Stimulated activated naive CD8-positive, alpha-beta T cell treated with anti-CD3 and anti-CD28 coated beads, Interleukin-15, Interleukin-2, amounts not matched to agents 100 ng/mL and 50 ng/mL, for 24 hours (primary cell): ENCODE measurements around the gene SOHLH2.

Experiments used
- H3K27ac Mint-ChIP-seq: one replicate; pipeline ENCODE4 v1.8.0; 2021; ENCODE audit warnings: mild to moderate bottlenecking, mixed read lengths
- H3K27me3 Mint-ChIP-seq: one replicate; pipeline ENCODE4 v1.8.0; 2021; ENCODE audit warnings: mixed read lengths
- H3K36me3 Mint-ChIP-seq: one replicate; pipeline ENCODE4 v1.8.0; 2021; ENCODE audit warnings: low read depth, mixed read lengths
- H3K4me1 Mint-ChIP-seq: one replicate; pipeline ENCODE4 v1.8.0; 2021; ENCODE audit warnings: low read depth, mixed read lengths
- H3K4me3 Mint-ChIP-seq: one replicate; pipeline ENCODE4 v1.8.0; 2021; ENCODE audit warnings: mild to moderate bottlenecking, mixed read lengths
- H3K9me3 Mint-ChIP-seq: one replicate; pipeline ENCODE4 v1.8.0; 2021; ENCODE audit warnings: mixed read lengths

The SOHLH2 gene

DNA sequence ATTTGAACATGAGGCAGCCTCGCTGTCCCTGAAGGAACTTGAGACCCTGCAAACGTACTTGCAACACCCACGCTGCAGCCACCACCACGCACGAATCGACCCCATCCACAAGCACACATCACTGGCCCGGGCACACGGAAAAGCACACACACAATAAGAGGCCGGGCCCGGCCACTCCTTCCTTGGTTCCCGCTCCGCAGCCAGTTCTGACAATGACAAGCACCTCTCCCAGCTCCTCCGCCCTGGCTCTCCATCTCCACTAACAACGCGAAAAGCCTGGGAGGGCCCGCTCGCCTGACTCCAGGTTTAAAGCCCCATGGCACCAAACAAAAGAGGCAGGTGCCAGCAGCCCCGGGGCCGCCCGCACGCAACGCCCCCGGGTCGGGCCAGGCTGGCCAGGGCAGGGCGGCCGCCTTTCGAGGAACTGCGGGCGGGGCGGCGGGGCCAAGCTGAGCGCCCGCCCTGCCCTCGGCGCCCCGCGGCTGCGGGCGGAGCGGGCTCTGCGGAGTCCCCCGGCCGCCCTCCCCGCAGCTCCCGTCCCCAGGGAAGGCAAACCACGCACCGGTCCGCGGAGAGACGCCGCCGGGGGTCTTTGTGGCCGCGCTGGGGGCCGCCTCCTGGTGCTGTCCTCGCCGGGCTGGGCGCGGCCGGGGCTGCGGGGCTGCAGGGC lies 83.7 kb downstream of the SOHLH2 start:
- H3K27me3 Mint-ChIP-seq: peaks cover 33% of the 10 kb centered on the region
- H3K4me1 Mint-ChIP-seq: no peaks in the 10 kb centered on the region
- H3K4me3 Mint-ChIP-seq: no peak overlapping the region
- peaks cover 5% of the 10 kb centered on the region for H3K9me3 Mint-ChIP-seq
- no peak overlapping the region for H3K27ac Mint-ChIP-seq
- no peaks in the 10 kb centered on the region for H3K36me3 Mint-ChIP-seq

DNA sequence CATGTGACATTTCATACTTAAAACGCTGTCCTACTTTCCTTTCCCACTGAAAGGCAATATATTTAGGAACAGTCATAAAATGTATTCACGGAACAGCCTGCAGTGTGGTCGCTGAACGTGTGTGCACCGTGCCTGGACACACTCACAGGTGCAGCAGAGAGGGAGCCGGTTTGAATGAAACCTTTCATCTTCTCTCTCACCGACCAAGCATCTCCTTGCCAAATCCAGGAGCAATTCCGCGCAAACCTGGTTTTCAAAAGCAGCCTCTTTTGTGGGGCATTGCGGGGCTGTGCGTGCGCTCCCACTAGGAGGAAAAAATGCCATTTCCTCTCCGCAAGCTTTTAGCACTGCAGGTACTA lies 84.2 kb downstream of the SOHLH2 start:
- Mint-ChIP-seq H3K27me3 (peaks cover 32% of the 10 kb centered on the region), H3K4me1 (no peaks in the 10 kb centered on the region), H3K4me3 (no peak overlapping the region), H3K36me3 (no peaks in the 10 kb centered on the region), H3K27ac (no peak overlapping the region), H3K9me3 (no peaks in the 10 kb centered on the region)

- H3K9me3 Mint-ChIP-seq: no peaks in the 10 kb centered on the region
- H3K36me3 Mint-ChIP-seq: no peaks in the 10 kb centered on the region
- H3K4me3 Mint-ChIP-seq: no peak overlapping the region
- no peak overlapping the region for H3K27ac Mint-ChIP-seq
- peaks cover 32% of the 10 kb centered on the region for H3K27me3 Mint-ChIP-seq
- H3K4me1 Mint-ChIP-seq: no peaks in the 10 kb centered on the region
Observed at GRCh38 chr13:36129539-36129938, 84.8 kb downstream of the SOHLH2 start.

DNA sequence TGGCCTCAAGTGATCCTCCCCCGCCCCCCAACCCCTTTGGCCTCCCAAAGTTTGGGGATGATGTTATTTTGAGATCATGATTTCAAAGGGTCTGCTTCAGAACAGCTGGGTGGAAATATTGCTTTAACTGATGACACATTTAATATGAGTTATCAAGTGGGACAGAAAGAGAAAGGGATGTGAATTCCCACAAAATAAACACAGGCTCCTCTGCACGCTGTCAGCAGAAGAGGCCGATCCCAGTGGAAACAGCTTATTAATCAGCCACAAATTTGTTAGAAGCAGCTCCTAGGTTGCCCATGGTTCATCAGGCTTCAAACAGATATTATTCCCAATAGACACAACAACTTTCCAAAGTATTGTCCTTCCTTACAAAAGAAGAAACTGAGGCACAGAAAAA lies 87.9 kb downstream of the SOHLH2 start:
- H3K4me1 Mint-ChIP-seq: no peaks in the 10 kb centered on the region
- H3K27me3 Mint-ChIP-seq: peaks cover 21% of the 10 kb centered on the region
- no peaks in the 10 kb centered on the region for H3K9me3 Mint-ChIP-seq
- H3K4me3 Mint-ChIP-seq: no peak overlapping the region
- no peak overlapping the region for H3K27ac Mint-ChIP-seq
- H3K36me3 Mint-ChIP-seq: no peaks in the 10 kb centered on the region

DNA sequence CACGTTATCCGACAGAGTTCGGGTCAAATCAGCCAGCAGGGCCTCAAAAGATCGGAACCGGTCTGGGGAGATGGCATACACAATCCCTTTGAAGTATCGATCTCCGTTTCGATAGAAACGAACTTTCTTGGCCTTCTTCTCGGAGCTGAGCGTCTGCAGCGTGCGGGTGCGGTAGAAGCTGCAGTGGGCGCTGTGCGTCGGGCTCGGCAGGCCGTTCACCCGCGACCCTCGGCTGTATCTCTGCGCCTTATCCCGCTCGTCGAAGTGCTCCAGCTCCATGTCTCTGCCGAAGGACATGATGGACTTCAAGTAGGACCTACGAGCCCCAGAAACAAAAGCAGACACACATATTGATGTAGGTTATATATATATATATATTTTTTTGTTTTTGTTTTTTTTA lies 88.5 kb downstream of the SOHLH2 start:
- no peaks in the 10 kb centered on the region for H3K4me1 Mint-ChIP-seq
- no peaks in the 10 kb centered on the region for H3K36me3 Mint-ChIP-seq
- H3K27me3 Mint-ChIP-seq: peaks cover 18% of the 10 kb centered on the region
- H3K9me3 Mint-ChIP-seq: no peaks in the 10 kb centered on the region
- no peak overlapping the region for H3K4me3 Mint-ChIP-seq
- no peak overlapping the region for H3K27ac Mint-ChIP-seq

GRCh38 chr13:36124236-36124822 lies 90.0 kb downstream of the SOHLH2 start:
- Mint-ChIP-seq H3K27me3 (peaks cover 10% of the 10 kb centered on the region), H3K4me1 (no peaks in the 10 kb centered on the region), H3K27ac (no peak overlapping the region), H3K9me3 (no peaks in the 10 kb centered on the region), H3K4me3 (no peak overlapping the region), H3K36me3 (no peaks in the 10 kb centered on the region)
